GM15510 (cell line): ENCODE results near the gene NWD2.

ENCODE experiments used
- POLR2A ChIP-seq: IDR thresholded peaks from 3 replicates; pipeline ENCODE4 v1.6.1; 2011; ENCODE audit warnings: borderline replicate concordance; ENCODE audit not compliant: insufficient read length; ENCODE audit errors: extremely low read depth

NWD2 gene

GRCh38 chr4:37338972-37339371, 94.4 kb downstream of the NWD2 start:
- no peak for TF ChIP-seq POLR2A

- TF ChIP-seq POLR2A: no peak
These were observed 114.2 kb downstream of the NWD2 start for GRCh38 chr4:37358748-37359147.

- no peak for TF ChIP-seq POLR2A
These were observed 114.7 kb downstream of the NWD2 start for GRCh38 chr4:37359261-37359660.

- no peak for TF ChIP-seq POLR2A
These were observed 121.3 kb downstream of the NWD2 start for GRCh38 chr4:37365888-37366287.

DNA sequence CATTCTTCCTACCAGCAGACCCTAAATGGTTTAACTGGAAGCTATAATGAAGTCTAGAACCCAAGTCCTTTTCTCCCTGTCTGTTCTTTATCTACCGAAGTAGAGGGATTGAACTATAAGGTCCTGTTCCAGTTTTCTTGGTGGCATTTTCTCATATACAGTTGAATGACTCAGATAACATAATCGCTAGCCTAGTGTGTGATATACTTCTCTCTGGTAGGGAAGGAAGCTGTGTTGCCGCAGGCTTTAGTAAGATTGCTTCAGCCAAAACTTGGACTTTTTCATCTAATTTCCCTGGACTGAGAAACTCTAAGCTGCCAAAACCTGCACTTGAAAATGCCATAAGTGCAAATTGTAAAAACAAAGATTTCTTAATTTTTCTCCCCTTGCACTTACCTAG, 123.4 kb downstream of the NWD2 start:
- TF ChIP-seq POLR2A: no peak

GRCh38 chr4:37370052-37370451, 125.5 kb downstream of the NWD2 start:
- no peak for TF ChIP-seq POLR2A

DNA sequence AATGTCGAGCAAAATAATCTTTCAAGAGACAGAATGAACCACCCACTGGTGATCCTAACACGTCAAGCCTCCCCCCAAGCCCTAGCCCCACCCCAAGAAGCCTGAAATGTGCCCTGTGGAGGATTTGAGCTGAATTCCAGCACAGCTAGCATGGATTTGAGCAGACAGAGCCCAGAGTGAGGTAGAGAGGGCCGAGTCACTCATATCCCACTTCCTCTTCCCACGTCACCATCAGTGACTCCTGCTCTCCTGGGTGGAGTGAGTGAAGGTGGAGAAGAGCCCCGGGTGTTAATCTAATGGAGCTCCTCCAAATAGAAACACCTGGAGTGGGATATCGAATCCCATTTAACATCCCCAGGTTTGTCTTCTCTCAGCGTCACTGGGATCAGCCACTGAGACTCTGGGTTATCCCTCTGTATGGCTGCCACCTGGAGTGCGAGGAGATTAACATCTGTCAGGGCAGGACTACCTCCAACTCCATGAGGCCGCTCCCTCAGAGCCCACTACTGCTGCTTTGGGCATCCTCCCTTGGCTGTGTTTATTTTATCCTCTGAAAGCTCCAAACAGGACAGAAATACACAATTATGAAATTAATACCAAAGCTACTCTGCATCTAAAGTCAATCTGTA, 136.6 kb downstream of the NWD2 start:
- TF ChIP-seq POLR2A: no peak

DNA sequence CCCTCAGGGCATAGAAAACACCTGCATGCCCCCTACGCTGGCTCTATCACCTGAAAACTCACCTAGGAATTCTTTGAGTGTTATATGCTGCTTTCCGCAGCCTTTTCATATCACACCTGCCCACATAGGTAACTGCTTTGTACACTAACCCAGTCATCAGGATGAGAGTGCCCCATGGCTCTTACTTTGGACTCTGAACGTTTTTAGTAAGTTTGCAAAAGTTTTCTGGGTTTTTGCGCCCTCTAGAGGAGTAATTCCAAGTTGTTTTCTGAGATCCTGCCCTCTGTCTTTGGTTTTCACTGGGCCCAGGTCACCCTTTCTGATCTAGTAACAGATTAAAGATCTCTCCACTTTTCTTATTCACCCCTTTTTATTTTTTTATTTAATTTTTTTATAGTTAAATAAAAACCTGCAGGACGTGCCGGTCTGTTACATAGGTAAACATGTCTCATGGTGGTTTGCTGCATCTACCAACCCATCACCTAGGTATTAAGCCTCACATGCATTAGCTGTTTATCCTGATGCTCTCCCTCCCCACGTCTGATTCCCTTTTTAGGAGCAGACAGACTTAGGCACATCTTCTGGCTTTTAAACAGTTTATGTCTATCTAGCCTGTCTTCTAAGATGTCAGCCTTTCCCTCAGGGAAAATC, 139.2 kb downstream of the NWD2 start:
- no peak for TF ChIP-seq POLR2A

DNA sequence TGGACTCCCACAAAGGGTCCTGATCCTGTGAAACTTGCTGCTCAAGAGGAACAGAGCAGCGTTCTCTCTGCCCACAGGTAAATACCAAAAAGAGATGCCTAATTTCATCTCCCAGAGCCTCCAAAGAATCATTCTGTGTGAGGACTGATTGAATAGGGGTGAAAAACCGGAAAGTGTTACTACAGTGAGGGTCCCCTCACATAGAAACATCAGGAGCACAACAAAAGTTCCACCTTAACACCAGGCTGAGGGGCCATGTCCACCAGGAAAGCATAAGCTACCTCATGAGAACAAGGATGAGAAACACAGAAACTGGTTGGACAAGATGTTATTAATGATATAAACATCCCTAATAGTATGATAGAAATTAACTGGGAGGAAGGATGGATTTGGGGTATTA, 140.9 kb downstream of the NWD2 start:
- TF ChIP-seq POLR2A: no peak

GRCh38 chr4:37388681-37389365, 144.3 kb downstream of the NWD2 start:
- no peak for TF ChIP-seq POLR2A

DNA sequence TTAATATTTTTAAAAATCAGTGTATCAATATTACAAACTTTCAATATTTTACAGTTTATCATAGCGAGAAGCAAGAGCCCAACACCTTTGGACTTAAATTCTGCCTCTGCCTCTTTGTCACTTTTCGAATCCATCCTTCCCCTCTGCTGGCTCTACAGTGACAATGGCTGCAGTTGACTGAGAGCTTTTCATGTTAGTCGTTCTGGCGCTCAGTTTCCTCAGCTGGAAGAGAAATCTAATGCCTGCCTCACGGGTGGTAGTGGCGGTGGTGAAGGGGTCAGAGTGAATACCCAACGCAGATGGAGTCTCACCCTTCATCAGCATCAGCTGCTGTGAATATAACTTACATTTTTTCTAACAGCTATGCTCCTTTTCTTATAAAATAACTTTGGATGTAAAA, 144.8 kb downstream of the NWD2 start:
- TF ChIP-seq POLR2A: no peak

DNA sequence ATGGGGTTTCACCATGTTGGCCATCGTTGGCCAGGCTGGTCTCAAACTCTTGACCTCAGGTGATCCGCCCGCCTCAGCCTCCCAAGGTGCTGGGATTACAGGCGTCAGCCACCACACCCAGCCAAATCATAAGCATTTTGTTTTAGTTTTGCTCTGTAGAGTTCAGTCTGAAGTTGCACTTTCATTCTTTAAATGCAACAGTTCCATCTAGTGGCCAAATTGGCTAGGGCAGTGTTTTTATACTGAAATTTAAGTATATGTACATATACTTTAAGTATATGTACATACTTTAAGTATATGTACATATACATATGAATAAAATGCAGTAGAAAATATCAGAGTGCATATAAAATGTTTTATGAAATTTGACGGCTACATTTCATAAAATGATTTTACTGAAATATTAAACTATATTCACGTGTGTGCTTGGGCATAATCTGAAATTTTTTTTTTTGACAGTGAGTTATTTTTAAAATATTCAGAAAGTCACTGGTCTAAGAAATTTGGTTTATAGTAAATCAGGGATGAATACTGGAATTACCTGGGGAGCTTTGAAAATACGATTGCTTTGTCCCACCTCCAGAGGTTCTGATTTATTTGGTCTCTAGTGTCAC, 145.5 kb downstream of the NWD2 start:
- TF ChIP-seq POLR2A: no peak

DNA sequence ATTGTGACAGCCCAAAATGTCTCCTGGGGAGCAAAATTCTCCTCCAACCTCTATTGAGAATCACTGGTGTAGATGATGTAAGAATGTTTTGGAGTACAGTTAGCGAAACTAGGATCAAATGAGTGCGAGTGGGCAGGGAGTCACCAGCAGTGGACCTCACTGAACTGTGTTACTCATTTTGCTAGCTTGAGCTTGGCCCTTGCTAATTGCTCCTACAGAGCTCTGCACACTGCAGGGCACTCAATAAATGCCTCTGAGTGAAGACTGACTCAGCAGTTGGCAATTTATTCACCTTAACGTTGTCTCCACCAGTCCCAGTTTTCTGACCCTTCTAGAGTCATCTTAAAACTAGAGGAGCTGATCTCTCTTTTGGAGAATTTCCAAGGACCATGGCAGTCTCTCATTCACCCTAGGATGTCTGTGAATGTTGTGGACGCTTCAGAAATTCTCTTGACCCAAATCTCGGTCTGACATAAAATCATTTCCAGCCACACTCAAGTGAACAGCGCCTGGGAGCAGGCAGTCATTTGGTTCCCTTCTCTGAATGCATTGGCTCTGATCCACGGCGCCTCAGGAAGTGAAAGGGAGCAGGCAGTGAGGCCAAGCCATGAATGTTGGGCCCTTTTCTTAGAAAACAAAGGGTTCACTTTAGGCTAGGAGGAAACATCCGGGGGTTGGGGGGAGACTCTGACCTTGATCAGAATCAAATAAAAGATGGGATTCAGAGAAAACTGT, 148.1 kb downstream of the NWD2 start:
- TF ChIP-seq POLR2A: no peak

DNA sequence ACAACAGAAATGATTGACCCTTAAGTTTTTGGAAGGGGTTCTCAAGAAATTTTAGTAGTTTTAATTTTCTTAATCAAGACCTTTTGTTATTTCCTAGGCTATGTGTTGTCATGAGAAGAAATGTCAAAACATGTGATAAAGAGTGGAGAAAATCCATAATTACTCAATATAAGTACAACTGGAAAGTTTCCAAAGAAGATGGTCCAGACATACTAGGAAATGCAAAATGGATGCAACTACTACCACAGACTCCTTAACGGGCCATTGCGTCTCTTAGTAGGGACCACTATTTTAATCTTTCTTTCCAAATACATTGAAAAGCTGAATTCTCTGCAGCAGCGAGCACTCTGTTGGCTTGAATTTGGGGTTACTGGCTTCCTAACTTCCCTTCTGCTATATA, 148.8 kb downstream of the NWD2 start:
- TF ChIP-seq POLR2A: no peak

GRCh38 chr4:37393889-37394288, 149.3 kb downstream of the NWD2 start:
- TF ChIP-seq POLR2A: no peak

DNA sequence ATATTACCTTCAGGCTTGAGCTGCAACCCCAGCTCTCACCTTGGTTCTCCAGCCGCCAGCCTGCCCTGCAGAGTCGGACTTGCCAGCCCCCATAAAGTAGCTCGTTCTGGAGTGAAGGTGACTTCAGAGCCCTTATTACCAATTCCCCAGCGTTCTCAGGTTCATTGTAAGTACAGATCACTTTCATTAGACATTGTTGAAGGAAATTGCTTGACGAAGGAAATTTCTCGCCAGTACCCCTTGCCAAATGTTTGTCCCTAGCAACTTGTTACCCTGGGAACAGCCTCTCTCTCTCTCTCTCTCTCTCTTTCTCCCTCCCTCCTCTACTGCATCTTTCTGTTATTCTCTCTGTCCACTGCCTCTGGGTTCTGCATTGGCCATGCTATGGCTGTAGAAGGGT, 153.0 kb downstream of the NWD2 start:
- no peak for TF ChIP-seq POLR2A

DNA sequence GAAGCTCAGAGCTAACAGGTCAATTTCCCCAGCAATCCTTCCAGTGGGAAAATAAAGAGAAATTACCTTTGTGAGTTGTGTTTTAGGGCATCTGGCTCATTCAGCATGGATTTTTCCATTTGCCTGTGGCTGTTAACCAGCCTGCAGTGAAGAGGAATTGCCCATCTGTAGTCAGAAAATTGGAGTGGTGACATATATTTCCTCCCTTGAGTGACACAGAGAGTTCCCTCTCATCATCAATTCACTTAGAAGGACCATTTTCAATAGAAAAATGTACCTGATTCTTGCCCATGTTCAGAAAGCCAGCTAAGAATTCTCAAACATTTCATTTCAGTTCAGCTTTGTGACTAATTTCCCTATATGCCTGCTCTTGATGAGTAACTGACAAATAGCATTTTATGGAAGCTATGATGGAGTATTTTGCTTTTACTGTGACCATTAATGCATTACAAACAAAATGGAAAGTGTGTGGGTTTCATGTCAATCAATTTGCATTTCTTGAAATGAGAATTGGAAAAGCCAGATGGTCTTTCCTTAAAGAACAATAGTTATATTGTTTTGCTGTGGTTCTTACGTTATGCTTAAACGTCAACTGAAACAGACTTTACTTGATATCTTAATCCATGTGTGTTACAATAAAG, 155.8 kb downstream of the NWD2 start:
- TF ChIP-seq POLR2A: no peak
